Activated CD8-positive, alpha-beta memory T cell treated with anti-CD3 and anti-CD28 coated beads, Interleukin-2, amount 50 U/mL, for 1 hour (primary cell): ENCODE data around the gene COQ7.

ENCODE experiments used
- DNase-seq: peaks from one replicate; pipeline ENCODE4 v3.0.0-alpha.2; 2020; ENCODE audit errors: extremely low read depth

The COQ7 gene

GRCh38 chr16:19112099-19112407, 44.6 kb downstream of the COQ7 start:
- no peak for DNase-seq

- no peak for DNase-seq
These were observed 46.4 kb downstream of the COQ7 start, which contains the start of gene ITPRIPL2 for GRCh38 chr16:19113577-19114358. TSS of gene ITPRIPL2 (plus strand) at chr16:19113964. CDS start at chr16:19114462, 498 bp downstream.

- DNase-seq = no peak
These were observed 47.1 kb downstream of the COQ7 start for GRCh38 chr16:19114359-19115147.

DNA sequence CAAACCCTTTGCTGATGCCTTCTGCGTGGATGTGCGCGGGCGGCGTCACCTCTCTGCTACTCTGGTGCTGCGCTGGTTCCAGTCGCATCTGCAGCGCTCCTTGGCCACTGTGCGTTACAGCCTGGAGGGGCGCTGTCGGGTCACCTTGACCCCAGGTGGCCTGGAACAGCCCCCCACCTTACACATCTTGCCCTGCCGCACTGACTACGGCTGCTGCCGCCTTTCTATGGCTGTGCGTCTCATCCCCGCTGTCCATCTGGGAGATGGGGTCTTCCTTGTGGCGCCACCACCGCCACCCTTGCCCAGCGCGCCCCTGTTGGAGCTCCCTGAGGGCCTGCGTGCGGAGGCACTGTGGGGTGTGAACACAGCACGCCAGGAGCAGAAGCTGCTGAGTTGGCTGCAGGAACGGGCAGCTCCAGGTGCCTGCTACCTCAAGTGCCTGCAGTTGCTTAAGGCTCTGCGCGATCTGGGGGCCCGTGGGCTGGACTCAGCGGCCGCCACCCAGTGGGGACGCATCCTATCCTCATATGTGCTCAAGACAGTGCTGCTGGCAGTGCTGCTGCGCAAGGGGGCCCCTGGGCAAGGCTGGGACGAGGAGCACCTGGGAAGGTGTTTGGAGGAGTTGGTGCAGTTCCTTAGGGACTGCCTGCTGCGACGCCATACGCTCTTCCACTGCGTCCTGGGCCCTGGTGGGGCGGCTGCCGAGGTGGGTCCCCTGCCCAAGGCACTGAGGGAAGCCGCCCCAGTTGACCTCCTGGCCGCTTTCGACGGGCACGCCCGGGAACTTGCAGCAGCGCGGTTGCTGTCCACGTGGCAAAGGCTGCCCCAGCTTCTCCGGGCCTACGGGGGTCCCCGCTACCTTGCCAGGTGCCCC, 48.0 kb downstream of the COQ7 start:
- DNase-seq = no peak

DNA sequence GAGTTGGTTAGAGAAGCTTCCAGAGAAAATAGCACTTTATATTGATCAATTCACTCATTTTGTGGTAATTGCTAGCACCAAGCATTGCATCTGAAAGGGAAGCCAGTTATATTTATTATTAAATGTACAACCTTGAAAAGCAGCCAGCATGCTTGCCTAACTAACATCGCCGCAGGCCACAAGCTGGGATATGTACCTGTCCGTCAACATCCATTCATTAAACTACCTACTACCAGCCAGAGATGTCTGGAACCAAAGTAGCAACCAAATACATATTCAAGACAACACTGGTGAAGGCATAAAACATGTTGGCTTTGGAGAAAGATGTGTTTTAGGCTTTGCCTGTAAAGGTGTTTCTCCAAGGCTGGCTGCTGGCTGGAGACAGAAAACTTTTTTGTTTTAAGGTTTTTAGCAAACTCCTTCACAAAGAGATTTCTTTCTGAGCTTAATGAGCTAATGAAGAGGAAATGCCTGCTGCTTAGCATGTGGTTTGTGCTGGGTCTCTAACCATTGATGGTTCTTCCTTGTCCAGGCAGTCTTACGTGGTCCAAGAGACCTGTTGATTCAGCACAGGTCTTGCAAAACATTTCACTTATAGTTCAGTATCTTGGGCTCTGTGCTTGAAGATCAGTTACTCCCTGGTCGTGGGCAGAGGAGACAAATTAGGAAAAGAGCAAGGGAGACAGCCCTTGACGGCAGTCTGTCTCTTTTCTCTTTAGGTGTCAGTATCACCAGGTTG, 49.5 kb downstream of the COQ7 start:
- DNase-seq = no peak

DNA sequence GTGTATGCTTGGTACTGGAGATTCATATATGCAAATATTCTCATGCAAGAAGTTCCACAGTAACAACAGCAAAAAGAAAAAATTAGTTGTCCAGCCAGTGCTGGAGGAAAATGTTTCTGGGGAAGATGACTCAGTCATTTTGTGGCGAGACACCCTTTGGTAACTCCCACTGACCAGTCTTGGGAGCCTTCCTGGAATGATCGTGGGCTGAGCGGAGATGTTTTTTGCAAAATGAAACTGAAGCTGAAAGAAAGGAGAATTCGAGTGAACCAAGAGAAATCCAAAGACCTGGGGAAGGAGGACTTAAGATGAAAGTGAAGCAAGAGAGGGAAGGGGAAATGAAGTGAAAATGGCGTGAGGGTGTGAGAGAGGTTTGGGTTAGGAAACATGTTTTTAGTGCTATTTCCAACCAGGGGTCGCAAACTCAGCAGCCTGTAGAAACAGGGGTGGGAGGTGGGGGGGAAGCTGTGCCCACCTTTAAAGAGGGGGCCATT, 51.6 kb downstream of the COQ7 start:
- DNase-seq = no peak

- DNase-seq = no peak
These were observed 52.1 kb downstream of the COQ7 start for GRCh38 chr16:19119564-19119963.

GRCh38 chr16:19123535-19124178, 56.2 kb downstream of the COQ7 start:
- DNase-seq = no peak

GRCh38 chr16:19126300-19126699, 58.9 kb downstream of the COQ7 start:
- no peak for DNase-seq

DNA sequence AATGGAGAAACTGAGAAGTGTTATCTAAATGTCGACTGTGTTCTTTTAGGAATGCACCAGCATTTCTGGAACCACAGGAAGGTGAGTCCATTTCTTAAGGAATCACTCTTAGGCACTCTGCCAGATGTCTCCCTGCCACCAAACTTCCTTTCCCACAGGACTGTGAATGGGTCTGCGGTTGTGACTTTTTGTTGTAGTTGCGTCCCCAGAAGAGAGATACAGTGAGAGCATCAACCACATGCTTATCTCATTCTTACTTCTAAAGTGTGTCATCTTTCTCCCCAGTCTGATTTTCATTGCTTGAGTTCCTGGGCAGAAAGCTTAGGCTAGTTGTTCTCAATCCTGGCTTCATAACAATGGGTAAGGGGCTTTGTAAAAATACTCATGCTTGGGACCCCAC, 59.8 kb downstream of the COQ7 start:
- DNase-seq = no peak

DNA sequence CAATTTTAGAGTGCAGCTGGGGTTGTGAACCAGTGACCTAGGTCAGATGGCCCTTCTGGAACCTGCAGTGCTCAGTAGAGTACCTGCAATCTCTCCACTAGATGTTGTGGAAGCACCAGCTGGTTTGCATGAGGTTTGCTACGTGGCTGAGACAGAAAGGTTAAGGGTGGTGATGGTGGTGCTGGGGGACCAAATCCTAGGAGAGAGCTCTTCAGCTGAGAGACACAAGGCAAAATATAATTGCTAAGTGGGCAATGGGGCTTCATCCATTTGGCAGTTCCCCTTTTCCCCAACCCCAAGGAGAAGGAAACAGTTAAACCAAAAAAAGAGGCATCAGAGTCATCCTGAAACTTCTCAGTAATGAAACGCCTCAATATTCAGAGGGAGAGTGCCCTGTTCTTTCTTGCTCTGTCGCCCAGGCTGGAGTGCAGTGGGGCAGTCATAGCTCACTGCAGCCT, 60.3 kb downstream of the COQ7 start:
- no peak for DNase-seq

DNA sequence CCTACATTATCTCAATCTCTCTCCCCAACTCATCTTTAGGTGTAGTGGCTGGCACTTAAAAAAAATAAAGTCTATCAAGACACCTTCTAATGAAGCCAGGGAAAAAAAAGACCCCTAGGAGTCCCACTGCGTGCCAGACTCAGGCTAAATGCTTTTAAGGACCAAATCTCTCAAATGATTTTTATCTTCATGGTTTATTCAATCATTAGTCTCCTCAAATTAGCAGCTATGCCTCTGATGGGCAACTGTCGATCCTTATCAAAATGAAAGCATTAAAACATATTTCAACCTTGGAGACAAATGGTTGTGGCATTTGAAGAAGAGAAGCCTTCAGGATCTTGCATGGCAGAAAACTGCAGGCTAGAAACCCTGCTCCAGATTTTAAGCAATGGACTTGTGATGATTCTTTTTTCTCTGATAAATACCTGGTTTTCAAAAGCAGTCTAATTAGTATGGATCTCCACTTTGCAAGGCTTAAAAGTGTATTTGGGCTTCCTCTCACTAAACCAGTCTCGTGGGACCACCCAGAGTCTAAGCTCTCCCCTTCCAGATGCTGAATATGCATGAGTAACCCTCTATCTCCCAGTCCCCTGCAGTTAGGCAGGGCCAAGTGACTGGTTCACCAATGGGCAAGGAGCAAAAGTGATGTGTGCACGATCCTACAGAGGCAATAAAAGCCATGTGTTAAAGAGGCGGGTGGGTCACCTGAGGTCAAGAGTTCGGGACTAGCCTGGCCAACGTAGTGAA, 61.2 kb downstream of the COQ7 start:
- DNase-seq = no peak
